DOHH2 (cell line): ENCODE measurements around the gene EZH2.

ENCODE experiments used
- CTCF ChIP-seq: fragments of 200-600 bp; sonication (generic); IDR thresholded peaks from one replicate; pipeline ENCODE4 v1.5.1; 2014; ENCODE audit warnings: antibody characterized with exemption, mild to moderate bottlenecking, low read depth, low read length; ENCODE audit not compliant: poor library complexity, severe bottlenecking
- EZH2phosphoT487 ChIP-seq: fragments of 200-600 bp; sonication (generic); IDR thresholded peaks from 2 replicates; pipeline ENCODE4 v1.6.1; 2017; ENCODE audit warnings: borderline replicate concordance, mild to moderate bottlenecking, antibody characterized with exemption, low read length, moderate library complexity, mixed read lengths

DNA sequence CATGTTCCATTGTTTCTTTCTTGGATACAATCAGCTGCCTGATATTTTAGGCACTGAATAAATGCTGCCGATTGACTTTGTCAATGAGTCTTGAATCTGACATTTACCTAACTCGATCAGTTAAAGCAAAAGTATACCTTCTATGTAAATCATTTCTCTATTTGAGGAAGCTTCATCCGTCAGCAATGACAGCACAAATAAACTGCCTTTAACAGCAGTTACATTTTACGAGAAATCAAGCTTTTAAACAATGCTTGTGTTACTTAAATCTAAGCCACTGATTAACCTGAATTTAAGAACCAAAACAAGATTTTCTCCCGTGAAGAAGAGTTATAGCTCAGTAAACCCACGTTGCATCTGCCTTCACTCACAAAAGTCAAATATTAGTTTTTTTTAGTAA lies 114.1 kb downstream of the EZH2 start:
- TF ChIP-seq CTCF: no peak
- TF ChIP-seq EZH2phosphoT487: no peak
